ENCODE measurements around the gene ETS1.

The ETS1 gene

DNA sequence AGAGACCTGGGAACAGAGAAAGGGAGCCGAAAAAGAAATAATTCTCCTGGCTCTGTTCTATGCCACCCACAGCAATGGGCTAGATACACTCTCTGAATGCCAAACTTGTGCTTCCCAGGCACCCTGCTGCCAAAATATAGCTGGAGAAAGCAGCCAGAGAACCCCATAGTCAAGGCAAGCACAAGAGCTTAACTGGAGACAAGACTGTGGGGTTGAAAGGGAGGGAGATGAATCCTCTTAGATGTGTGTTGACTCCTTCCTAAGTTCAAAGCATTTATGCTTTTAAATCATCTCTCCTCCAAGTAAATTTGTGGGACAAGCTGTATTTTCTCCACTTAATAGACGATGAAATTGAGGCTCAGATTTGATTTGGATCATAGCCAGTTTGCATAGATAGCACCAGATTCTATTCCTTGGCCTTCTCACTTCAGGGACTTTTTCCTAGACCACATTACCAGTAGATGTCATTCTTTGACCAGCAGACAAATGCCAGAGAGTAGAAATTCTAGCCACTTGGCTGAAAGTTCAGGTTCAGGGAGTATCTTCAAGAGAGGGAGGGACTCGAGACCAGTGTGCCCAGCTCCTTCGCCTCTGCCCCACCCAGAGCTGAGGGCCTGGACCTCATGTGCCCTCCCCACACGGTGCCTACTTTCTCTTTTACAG lies 16.5 kb upstream of the ETS1 start:
- in situ Hi-C loops (cut with HindIII; ENCODE audit: low sequenced_read_pairs), result no loop called here
- TF ChIP-seq, protein P1, sequence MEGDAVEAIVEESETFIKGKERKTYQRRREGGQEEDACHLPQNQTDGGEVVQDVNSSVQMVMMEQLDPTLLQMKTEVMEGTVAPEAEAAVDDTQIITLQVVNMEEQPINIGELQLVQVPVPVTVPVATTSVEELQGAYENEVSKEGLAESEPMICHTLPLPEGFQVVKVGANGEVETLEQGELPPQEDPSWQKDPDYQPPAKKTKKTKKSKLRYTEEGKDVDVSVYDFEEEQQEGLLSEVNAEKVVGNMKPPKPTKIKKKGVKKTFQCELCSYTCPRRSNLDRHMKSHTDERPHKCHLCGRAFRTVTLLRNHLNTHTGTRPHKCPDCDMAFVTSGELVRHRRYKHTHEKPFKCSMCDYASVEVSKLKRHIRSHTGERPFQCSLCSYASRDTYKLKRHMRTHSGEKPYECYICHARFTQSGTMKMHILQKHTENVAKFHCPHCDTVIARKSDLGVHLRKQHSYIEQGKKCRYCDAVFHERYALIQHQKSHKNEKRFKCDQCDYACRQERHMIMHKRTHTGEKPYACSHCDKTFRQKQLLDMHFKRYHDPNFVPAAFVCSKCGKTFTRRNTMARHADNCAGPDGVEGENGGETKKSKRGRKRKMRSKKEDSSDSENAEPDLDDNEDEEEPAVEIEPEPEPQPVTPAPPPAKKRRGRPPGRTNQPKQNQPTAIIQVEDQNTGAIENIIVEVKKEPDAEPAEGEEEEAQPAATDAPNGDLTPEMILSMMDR (IDR thresholded peaks at IDR 0.05; ENCODE audit: low read depth, low read length), result no peak
- DNase-seq (ENCODE audit: low read depth, low spot score), result no peak
- no peak overlapping the region for H3K4me3 ChIP-seq (ENCODE audit: low read depth, low read length)

DNA sequence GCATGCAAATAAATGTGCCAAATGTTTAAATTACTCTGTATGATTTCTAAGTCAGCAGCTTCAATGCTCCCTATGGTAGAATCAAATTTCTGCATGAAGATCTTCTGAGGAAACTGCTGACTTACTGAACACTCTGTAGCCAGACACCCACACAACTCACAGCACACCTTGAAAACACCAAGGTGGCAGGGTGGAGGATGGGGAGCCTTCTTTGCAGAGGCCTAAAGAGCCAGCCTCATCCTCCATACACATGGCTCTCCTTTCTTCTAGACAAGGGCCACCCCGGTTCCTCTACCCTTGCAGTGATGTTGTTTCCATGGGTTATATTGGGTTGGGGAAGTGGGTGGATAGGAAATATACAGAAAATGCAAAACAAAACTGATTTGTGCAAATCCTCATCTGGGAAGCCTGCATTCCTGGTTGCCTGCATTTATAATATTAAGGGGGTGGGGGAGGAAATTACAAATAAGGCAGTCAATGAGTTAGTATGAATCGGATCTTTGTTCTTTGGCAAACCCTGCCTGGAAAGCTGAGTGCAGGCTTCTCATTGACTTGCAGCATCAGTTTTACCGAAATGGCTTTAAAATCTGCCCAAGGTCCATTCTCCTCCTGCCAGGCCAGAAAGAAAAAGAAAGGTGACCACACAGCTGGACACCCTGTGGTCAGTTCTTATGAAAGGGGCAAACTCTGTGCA lies 15.8 kb upstream of the ETS1 start:
- in situ Hi-C loops (cut with HindIII; ENCODE audit: low sequenced_read_pairs), result no loop called here
- DNase-seq (ENCODE audit: low read depth, low spot score), result no peak
- no peak overlapping the region for H3K4me3 ChIP-seq (ENCODE audit: low read depth, low read length)
- TF ChIP-seq, protein P1 (IDR thresholded peaks at IDR 0.05; ENCODE audit: low read depth, low read length), result no peak

DNA sequence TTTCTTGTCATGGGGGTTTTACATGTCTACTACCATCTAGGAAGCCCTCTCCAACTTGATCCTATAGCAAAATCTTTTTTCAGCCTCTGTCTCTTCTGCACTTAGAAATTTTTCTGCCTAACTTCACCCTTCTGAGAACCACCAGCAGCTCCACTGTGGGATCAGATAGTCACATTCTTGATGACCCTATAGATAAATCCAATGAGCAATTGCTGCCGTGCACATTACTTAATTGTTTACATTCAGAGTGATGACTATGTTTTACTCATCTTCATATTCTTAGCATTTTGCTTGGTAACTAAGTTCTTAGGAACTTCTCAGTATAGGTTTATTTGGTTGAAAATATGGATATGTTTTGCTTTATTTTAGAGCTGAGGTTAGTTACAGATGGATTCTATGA lies 12.4 kb upstream of the ETS1 start:
- DNase-seq (ENCODE audit: low read depth, low spot score), result no peak
- TF ChIP-seq, protein P1 (IDR thresholded peaks at IDR 0.05; ENCODE audit: low read depth, low read length), result no peak
- in situ Hi-C loops (cut with HindIII; ENCODE audit: low sequenced_read_pairs), result no loop called here
- no peak overlapping the region for H3K4me3 ChIP-seq (ENCODE audit: low read depth, low read length)

DNA sequence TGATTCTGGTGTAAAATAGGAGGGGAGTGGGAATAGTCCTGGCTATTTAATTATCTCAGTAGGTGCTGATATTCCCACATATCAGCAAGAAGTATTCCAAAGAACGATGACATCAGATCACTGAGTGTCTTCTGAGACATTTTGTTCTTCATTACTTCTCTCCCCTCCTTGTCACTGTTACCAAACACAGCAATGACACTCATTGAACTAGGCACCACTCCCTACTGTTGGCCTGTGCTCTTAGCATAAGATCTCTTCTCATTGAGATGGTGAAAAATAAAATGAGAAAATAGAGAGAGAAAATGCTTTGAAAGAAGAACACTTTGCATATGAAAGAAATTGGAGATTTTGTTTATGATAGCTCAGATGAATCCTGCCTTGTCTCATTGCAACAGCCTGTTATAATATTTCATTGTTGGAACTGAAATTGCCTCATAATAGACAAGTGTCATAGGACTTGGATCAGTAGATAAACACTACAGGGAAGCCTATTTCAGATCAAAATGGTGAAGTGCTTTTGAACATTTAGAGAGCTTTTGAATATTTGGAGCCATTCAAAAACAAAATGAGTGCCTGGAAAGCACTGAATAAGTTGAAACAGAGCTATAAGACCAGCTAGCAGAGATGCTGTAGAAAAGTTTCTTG lies 11.3 kb upstream of the ETS1 start:
- TF ChIP-seq, protein P1 (IDR thresholded peaks at IDR 0.05; ENCODE audit: low read depth, low read length), result no peak
- in situ Hi-C loops (cut with HindIII; ENCODE audit: low sequenced_read_pairs), result no loop called here
- H3K4me3 ChIP-seq (ENCODE audit: low read depth, low read length), result no peak overlapping the region
- DNase-seq (ENCODE audit: low read depth, low spot score), result no peak

DNA sequence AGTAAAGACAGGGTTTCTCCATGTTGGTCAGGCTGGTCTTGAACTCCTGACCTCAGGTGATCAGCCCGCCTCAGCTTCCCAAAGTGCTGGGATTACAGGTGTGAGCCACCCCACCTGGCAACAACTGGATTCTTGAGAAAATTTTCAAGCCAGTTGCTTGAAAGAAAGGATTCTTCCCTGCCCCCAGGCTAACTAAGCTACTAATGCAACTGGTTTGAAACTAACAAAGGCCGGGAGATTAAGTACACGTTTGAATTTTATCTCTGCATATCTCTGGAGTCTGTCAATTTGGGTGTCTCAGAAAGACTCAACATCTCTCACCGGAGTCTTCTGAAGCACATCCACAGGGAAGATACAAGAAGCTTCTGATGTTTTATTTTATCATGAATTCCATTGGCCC lies 10.7 kb upstream of the ETS1 start:
- no peak overlapping the region for H3K4me3 ChIP-seq (ENCODE audit: low read depth, low read length)
- TF ChIP-seq, protein P1 (IDR thresholded peaks at IDR 0.05; ENCODE audit: low read depth, low read length), result no peak
- in situ Hi-C loops (cut with HindIII; ENCODE audit: low sequenced_read_pairs), result no loop called here
- no peak for DNase-seq (ENCODE audit: low read depth, low spot score)

DNA sequence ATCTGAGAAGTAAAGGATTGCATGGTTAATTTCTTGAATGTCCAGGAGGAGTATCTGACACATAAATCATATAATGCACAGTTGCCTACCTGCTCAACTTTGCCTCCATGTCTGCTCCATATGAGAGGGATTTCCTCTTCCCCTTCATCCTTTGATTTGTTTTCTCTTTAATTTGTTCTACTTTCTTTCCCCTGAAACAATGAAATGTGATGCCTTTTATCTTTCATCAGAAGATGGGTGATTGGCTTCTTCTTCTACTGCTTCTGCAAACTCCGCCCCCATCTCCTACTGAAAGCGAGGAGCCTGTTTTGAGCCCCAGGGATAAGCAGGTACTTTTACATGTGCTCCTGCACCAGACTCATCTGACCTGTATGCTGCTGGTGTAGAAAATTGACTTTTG lies 9.9 kb upstream of the ETS1 start:
- no peak overlapping the region for H3K4me3 ChIP-seq (ENCODE audit: low read depth, low read length)
- DNase-seq (ENCODE audit: low read depth, low spot score), result no peak
- in situ Hi-C loops (cut with HindIII; ENCODE audit: low sequenced_read_pairs), result no loop called here
- TF ChIP-seq, protein P1 (IDR thresholded peaks at IDR 0.05; ENCODE audit: low read depth, low read length), result no peak

All from astrocyte of the spinal cord (primary cell).